Activated CD8-positive, alpha-beta memory T cell treated with anti-CD3 and anti-CD28 coated beads for 4 hours (primary cell): Measurements from ENCODE around the gene THEMIS.
"Not testable (repeated sequence)": the region's sequence is repeated elsewhere in the genome, so short reads cannot be mapped to it uniquely, and the experiment has no call there.

Experiments
- DNase-seq, 2 donors: peaks; one replicate each; pipeline ENCODE4 v3.0.0-alpha.2; 2020; ENCODE audit warnings: low read depth in 2 of 2

Gene THEMIS

DNA sequence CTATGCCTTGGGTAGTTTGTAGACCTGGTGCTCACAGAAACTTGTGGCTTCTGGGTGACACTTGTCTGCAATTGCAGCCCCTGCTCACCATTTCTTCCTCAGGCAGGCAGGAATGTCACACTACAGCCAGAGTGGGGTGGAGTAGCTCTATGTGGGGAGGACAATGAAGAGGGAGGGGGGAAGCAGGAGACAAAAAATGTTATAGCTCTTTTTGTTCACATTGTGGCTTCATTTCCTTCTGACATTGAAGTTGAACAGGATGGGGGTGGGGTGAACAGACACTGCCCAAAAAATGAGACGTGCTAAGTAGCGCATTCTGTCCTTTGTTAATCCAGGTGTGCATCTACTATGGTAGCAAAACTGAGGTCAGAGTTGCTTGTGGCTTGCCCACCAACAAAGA, at the start of gene THEMIS:
TSS of gene THEMIS (minus strand) at position 124 of the 400 bp plus-strand sequence. CDS start 126 bp downstream, outside the sequence.
- DNase-seq = no peak

DNA sequence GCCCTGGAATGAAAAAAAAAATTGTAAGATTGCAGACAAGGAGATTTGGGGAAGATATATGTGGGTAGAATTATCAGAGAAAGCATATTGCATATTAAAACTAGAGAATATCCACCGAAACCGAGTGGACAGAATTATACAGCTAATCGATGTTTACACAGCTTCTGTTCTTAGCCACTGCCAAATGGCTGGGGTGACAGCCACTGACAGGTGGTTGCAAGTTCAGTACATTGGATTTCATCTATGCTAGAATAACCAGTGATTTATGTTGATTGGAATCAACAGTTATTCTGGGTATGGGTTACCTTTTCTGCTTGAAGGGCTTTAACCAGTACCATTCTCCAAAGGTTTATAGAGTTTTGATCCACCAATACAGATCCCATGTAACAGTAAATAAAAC, 48.4 kb upstream of the THEMIS start:
- DNase-seq = no peak

DNA sequence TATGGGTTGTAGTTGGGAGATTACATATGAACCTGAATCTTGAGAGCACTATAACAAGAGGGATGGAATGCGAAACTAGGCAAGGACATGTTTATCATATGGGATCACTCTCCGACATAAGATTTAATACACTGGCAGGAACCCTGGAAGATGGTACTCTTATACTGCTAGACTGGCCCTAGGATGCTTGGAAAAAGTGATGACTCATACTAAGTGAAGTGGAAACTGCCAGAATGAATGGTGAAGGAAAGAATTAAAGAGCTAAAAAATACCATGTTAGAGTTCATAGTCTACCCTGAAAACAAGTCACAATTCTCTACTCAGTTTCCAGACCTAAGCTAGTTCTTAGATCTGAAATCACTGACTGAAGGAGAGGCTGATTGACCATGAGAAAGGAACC, 45.5 kb upstream of the THEMIS start:
- no peak for DNase-seq

- DNase-seq = no peak
Measured at GRCh38 chr6:127945434-127946097, 44.7 kb upstream of the THEMIS start.

DNA sequence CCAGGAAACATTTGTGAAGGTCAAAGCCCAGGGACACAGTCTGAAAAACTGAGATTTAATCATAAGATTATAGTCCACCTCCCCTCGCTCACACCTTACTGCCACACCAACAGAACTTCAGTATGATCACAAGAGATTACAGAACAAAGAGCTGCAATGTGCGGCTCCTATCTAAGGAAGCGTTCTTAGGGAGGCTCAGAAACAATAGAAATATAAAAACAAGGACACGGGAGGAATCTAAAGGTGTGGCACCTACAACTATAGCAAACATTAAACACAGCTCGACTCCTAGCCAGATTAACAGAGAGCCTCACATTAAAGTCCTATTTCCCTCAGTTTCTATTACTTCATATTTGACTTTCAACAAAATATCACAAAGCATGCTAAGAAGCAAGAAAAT, 40.4 kb upstream of the THEMIS start:
- DNase-seq = no peak

- DNase-seq = no peak
Measured at GRCh38 chr6:127939442-127940066, 38.7 kb upstream of the THEMIS start.

DNA sequence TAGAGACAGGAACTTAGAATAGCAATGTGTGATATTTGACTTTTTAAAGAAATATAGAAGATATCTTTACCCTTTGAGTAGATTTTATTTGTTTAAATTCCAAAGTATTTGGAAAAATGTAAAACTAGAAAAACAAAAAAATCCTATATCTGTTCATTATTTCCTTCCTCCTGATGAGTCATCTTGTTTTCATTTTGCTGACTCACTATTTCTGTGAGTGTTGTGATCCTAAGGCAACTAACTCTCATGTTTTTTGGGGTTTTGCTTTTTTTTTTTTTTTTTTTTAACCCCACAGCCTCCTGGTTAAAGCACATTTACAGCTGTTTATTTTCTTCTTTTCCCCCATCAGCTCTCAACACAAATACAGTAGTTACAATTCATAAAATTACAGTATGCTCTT, 37.8 kb upstream of the THEMIS start:
- no peak for DNase-seq

DNA sequence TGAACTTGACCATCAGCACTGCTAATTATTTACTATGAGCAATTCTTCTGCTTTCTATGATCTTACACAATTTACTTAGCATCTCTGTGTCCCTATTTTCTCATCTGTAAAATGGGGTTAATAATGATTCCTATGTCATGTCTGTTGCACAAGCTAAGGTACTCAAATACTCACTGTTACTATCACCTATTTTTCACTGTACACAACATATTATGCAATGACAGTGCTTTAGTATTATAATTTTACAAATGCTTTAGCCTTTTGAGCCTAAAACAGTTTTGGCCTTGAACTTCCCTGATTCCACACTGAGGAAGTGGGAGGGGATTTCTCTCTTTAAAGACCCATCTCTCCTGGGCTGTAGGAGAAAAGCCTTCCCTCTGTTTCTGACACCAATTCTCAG, 36.9 kb upstream of the THEMIS start:
- DNase-seq = no peak

- no peak for DNase-seq
Measured at GRCh38 chr6:127937102-127937501, 36.2 kb upstream of the THEMIS start.

- DNase-seq = no peak
Measured at GRCh38 chr6:127934956-127935355, 34.1 kb upstream of the THEMIS start.

DNA sequence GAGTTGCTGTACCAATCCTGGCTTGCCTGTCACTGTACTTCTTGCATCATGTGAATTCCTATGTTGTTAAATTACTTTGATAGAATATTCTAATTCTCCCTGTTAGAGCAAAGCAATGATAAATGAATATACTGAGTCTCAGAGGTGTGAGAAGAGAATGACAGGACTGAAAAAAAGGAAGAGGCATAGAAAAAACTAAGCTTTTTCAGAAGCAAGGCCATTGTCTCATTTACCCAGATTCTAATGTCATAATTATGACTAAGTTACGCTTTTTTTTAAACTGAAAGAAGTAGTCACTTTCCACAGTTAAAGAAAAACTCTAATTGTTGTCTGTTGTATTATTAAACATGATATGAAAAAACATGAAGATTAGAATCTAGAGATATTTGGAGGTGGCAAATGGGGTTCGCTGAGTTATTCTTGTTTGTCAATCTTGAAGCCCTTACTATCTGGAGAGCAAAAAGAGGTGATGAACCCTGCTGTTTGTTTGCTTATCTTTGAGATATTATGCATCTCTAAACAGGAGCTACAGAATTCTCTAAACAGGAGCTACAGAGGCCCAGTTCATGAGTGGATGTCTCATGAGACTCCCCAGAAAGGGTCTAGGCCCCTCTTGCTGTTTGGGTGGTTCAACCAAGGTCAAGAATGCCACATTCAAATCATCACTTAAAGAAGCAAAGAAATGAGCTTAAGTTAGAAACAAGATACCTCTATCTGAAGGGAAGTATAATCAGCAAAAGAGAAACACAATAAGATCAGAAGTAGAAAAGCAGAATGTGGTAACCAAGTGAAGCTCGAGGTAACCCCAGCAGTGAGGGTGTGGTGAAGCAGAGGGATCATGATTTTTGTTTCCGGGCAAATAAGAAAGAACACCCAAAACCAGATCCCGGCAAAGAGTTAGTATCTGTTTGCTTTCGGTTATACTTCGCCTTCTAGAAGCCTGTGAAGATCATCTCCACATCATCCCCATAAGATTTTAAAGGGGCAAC, 33.3 kb upstream of the THEMIS start:
- DNase-seq = peak in 1 of 2 donors; percentile 10

DNA sequence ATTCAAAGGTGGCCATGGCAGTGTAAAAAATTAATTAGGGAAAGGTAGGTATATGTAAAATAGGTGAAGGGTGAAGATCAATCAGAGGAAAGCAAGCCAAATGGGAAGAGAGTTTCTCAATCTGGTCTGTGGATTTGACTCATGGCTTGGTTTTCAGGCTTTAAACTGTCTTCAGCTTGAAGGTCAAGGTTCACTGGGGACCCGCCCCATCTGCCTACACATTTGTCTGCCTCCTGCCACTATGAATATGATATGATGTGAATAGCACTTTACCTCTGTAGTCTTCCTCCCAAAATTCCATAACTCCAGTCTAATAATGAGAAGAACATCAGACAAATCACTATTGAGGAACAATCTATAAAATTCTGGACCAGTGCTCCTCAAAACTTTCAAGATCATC, 32.3 kb upstream of the THEMIS start:
- no peak for DNase-seq

GRCh38 chr6:127932708-127933107, 31.9 kb upstream of the THEMIS start:
- DNase-seq = no peak

GRCh38 chr6:127926441-127926840, 25.6 kb upstream of the THEMIS start:
- not testable (repeated sequence) for DNase-seq

GRCh38 chr6:127924440-127924839, 23.6 kb upstream of the THEMIS start:
- DNase-seq = no peak

DNA sequence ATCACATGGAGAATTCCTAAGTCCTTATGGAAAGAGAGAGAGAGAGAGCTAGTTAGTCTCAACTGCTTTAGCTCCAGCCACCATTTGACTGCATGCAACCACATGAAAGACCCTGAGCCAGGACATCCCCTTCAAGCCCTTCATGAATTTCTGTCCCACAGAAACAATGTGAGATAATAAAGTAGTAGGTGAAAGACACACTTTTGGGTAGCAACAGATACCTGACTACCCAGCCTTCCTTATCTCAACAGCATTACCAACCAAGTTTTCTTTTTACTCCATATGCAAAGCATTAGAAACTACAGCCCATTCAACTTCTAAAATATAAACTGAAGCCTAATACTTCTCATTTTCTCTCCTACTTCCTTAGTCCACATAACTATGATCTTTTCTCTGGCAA, 23.2 kb upstream of the THEMIS start:
- no peak for DNase-seq

DNA sequence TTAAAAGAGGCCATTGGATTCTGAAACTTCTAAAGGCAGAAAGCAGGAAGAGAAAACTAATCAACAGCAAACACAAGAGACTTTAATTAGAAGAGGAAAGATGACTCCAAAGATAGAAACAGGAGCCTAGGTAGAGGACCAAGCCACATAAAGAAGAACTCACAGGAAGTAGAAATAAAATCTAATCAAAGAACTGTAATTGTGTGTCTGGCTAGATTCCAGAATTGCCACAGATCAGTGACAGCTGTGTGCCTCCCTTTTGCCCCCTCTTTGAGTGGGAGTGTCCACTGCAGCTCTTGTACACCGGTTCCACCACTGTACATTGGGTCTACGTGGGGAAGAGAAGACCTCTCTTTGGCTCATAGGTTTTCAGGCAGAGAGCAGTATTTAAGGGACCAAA, 22.3 kb upstream of the THEMIS start:
- DNase-seq = no peak

DNA sequence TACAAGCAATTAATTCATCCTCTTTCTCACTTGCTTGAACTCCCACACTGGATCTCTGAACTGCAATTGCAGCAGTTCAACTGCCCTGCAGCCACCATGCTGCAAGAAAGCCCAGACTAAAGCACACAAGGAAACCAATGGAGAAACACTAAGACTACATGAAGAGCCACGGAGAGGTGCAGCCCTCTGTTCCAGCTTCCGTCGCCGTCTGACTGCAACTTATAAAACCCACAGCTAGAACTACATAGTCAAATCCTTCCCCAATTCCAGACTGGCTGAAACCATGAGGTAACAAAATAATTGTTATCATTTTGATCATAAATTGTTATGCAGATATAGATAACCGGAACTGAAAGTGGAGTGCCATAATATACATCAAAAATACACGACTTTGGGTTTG, 21.1 kb upstream of the THEMIS start:
- DNase-seq = no peak

- no peak for DNase-seq
Measured at GRCh38 chr6:127920804-127921203, 19.9 kb upstream of the THEMIS start.

- no peak for DNase-seq
Measured at GRCh38 chr6:127918506-127919427, 17.9 kb upstream of the THEMIS start.

- DNase-seq = no peak
Measured at GRCh38 chr6:127917766-127918165, 16.9 kb upstream of the THEMIS start.
